Motor neuron (in vitro differentiated cells): ENCODE measurements around the gene KIAA1217. TPM values are rescaled to one million over a fixed set of nuclear protein-coding genes. Genes with fewer than 3 reads are reported as not detected.

ENCODE experiments used
- ATAC-seq, 8 experiments: fragments of 200-7000 bp; cut with Tn5 transposase; replicated peaks in 6 of 8; 2 replicates each; pipeline ENCODE4 v1.8.0; 2021; ENCODE audit warnings: mild to moderate bottlenecking in 8 of 8, moderate library complexity in 8 of 8
- H3K27ac ChIP-seq, 2 donors: fragments of 250-450 bp; sonication (Bioruptor Pico); 2 replicates each; pipeline ENCODE4 v1.9.0; 2021; ENCODE audit warnings: antibody characterized with exemption in 2 of 2, mild to moderate bottlenecking in 2 of 2, moderate library complexity in 1 of 2
- H3K4me1 ChIP-seq, 2 donors: fragments of 250-450 bp; sonication (Bioruptor Pico); replicated peaks in 1 of 2; 2 replicates each; pipeline ENCODE4 v1.6.1; 2021; ENCODE audit warnings: antibody characterized with exemption in 2 of 2, mild to moderate bottlenecking in 2 of 2, moderate library complexity in 1 of 2
- H3K4me3 ChIP-seq, 5 donors: fragments of 250-450 bp; sonication (Bioruptor Pico); 2 replicates each; pipeline ENCODE4 v1.9.0; 2021; ENCODE audit warnings: antibody characterized with exemption in 5 of 5, mild to moderate bottlenecking in 5 of 5, moderate library complexity in 4 of 5
- WGBS, 10 experiments: fragments of 450-650 bp; shearing (Covaris generic); methylation state at CpG; one replicate each; pipeline ENCODE4 v1.0.0; 2022; 5-methylcytosine and 5-hydroxymethylcytosine counted together
- in situ Hi-C, 9 experiments: fragments of 400-800 bp; cut with MboI; loops; one replicate each; pipeline ENCODE4 v1.15.0; 2021; ENCODE audit warnings: low sequenced_read_pairs in 9 of 9, low pct_unique_long_range_greater_than_20kb in 2 of 9; ENCODE audit not compliant: unreplicated experiment in 9 of 9
- total RNA-seq, 8 experiments: library from RNA; unstranded; fragments of 300-600 nt; gene quantifications; 2 replicates each; pipeline versions ENCODE4 v1.2.3 to v1.2.4, GENCODE V29; 2022

Gene KIAA1217
- total RNA-seq, 8 experiments from 2014 or later = 0.73 to 29.0 (median 3.1) TPM

DNA sequence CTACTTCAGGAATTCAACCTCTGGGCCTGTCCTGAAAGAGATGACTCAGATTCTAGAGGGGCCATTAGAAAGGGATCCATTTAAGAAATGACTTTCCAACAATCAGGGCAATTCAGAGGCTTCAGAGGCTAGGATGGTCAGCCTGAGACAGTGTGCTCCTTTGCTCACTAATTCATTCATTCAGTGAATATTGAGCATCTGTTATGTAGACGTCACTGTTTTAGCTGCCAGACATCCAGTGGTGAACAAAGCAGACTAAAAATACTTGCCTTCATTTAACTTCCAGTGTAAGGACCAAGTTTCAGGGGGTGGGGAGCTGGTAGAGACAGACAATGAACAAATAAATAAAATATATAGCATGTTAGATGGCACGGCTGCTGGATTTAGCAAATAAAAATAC, 1.6 kb downstream of the KIAA1217 start:
- in situ Hi-C loops = loop anchor here in 2 of 9 experiments (25.0 kb wide), 2 partner anchors 152 to 302 kb away; no protein-coding TSS in a partner anchor
- H3K4me1 ChIP-seq = peaks cover 17 to 21% of the 10 kb centered on the region in 2 donors
- WGBS, 10 experiments = 0 to 50% (median 33%) methylated on average over 1 to 2 of the region's 2 CpGs; no CpG with 5 or more reads in 2 of the 10 experiments
- H3K4me3 ChIP-seq = peak overlapping the region in 1 of 5 donors; percentile 39
- no peak overlapping the region for H3K27ac ChIP-seq
- peak in 7 of 8 experiments; percentile 1 to 38 (median 28) for ATAC-seq

DNA sequence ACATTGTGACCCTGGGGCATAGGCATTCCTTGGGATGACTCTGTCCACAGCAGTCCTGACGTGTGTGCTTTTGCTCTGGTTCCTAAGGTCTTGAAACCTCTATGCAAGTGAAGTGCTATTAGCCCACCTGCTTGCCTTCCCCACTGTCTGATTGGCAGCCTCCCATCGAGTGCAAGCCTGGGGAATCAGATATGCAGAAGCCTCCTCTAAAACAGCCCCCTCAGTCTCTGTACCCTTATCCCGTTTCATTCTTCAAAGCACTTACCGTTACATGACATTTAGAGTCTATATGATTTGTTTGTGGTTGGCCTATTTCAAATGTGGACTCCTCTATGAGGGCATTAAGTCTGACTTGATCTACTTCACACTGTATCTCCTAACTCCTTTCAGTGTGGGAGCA, 4.3 kb downstream of the KIAA1217 start:
- no peak overlapping the region for H3K27ac ChIP-seq
- in situ Hi-C loops = loop anchor here in 2 of 9 experiments (25.0 kb wide), 2 partner anchors 149 to 299 kb away; no protein-coding TSS in a partner anchor
- no peak overlapping the region for H3K4me3 ChIP-seq
- ATAC-seq = no peak
- H3K4me1 ChIP-seq = peaks cover 14 to 18% of the 10 kb centered on the region in 2 donors
- 60 to 94% (median 71%) methylated on average over 1 to 4 of the region's 4 CpGs; no CpG with 5 or more reads in 3 of the 10 experiments for WGBS, 10 experiments

DNA sequence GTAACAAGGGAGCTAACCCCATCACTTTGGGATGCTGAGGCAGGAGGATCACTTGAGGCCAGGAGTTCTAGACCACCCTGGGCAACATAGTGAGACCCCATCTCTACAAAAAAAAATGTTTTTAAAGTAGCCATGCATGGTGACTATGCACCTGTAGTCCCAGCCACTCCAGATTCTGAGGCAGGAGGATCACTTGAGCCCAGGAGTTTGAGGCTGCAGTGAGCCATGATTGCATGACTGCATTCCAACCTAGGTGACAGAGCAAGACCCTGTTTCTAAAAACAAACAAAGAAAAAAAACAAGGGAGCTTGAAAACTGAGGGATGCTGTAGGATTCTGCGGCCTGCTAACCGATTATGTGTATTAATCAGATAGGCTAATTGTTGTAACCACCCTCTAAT, 4.9 kb downstream of the KIAA1217 start:
- ATAC-seq = no peak
- in situ Hi-C loops = loop anchor here in 2 of 9 experiments (25.0 kb wide), 2 partner anchors 148 to 298 kb away; no protein-coding TSS in a partner anchor
- H3K4me1 ChIP-seq = peaks cover 10 to 13% of the 10 kb centered on the region in 2 donors
- H3K27ac ChIP-seq = no peak overlapping the region
- WGBS, 10 experiments = 67 to 100% (median 100%) methylated on average over 1 to 2 of the region's 2 CpGs; no CpG with 5 or more reads in 4 of the 10 experiments
- H3K4me3 ChIP-seq = no peak overlapping the region

DNA sequence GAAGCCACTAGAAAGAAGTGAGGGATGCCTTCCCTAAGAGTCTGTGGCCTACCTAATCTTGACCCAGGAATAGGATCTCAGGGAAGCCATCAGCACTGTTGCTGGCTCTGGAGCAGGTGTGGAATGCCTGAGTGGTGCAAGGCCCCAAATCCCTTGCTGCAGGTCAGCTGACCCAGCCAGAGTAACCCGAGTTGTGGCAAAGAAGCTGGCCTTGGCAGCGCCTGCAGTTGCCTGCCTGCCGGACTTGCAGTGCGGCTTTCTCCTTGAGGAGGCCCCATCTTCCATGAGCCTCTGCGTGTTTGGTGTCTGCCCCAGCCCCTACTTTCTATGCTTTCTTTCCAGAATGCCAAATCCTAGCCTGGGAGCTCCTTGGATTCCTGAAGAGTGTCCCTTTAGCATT, 5.8 kb downstream of the KIAA1217 start:
- peak in 1 of 8 experiments; percentile 6 for ATAC-seq
- Histone ChIP-seq H3K4me3 (no peak overlapping the region), H3K27ac (no peak overlapping the region), H3K4me1 (peaks cover 8 to 10% of the 10 kb centered on the region in 2 donors)
- WGBS, 10 experiments = 50 to 100% (median 84%) methylated on average over 1 to 3 of the region's 5 CpGs; no CpG with 5 or more reads in 5 of the 10 experiments
- in situ Hi-C loops = loop anchor here in 2 of 9 experiments (25.0 kb wide), 2 partner anchors 148 to 298 kb away; no protein-coding TSS in a partner anchor

DNA sequence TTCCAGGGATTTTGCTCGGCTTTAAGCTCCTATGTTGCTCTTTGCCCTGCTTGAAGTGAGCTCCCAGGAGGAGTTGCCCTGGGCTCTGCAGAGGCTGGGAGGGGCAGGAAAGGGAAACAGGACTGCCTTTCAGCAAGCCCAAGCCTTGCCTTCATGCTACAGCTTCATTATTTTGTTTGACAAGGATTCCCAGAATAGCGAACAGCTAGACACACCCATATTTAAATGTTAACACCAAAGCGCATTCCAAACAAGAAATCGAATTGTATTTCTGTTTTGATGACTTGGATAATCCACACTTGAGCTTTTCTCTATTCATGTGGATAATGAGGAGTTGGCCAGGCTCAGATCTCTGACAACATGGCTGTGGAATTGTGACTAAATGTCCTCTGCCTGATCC, 6.3 kb downstream of the KIAA1217 start:
- WGBS, 10 experiments = 0 to 92% (median 29%) methylated on average over 1 to 3 of the region's 4 CpGs; no CpG with 5 or more reads in 2 of the 10 experiments
- Histone ChIP-seq H3K4me1 (peaks cover 4 to 10% of the 10 kb centered on the region in 2 donors), H3K4me3 (no peak overlapping the region), H3K27ac (no peak overlapping the region)
- peak; percentile 41 to 96 (median 65) for ATAC-seq
- in situ Hi-C loops = loop anchor here in 2 of 9 experiments (25.0 kb wide), 2 partner anchors 147 to 297 kb away; no protein-coding TSS in a partner anchor

DNA sequence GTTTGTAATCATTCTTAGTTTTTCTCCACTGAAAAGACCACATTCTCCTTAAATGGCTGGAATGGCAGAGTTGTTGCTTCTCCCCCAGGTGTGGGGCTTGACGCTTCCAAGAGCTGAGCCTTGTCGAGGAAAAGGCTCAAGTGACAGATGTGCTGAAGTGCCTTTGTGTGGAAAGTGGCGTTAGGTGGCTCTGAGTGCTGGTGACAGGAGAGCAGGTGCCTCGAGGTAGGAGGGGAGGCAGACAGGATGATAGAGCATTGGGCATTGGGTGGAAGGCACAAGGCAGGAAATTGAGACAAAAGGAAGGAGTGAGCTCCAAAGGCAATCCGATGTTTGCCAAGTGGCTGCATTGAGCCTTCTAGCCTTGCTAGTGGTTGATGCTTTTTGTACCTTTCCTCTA, 6.7 kb downstream of the KIAA1217 start:
- ATAC-seq = peak in 2 of 8 experiments; percentile 12 to 14
- Histone ChIP-seq H3K4me3 (no peak overlapping the region), H3K27ac (no peak overlapping the region), H3K4me1 (peaks cover 3 to 10% of the 10 kb centered on the region in 2 donors)
- in situ Hi-C loops = loop anchor here in 2 of 9 experiments (25.0 kb wide), 2 partner anchors 147 to 297 kb away; no protein-coding TSS in a partner anchor
- 60 to 100% (median 80%) methylated on average over 1 to 5 of the region's 5 CpGs; no CpG with 5 or more reads in 3 of the 10 experiments for WGBS, 10 experiments

DNA sequence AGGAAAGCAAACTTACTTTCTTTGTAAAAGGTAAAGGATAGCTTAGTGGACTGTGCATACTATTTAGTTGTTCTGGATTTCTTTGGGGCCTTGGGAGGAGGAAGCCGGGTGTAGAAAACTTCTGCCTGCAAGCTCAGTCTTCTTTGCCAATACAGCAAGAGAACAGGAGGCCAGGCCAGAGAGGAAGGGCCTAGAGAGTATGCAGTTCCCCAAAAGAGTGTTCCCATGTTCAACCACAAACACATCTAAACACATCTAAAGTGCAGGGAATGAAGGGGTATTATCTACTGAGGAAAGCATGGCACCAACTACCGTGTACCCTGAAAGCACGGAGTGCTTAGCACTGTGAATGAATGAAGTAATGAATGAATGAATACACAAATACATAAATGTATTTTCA, 11.0 kb downstream of the KIAA1217 start:
- 58 to 100% (median 86%) methylated on average over 1 to 3 of the region's 3 CpGs; no CpG with 5 or more reads in 3 of the 10 experiments for WGBS, 10 experiments
- no peak overlapping the region for H3K4me3 ChIP-seq
- in situ Hi-C loops = loop anchor here in 2 of 9 experiments (25.0 kb wide), 2 partner anchors 142 to 292 kb away; no protein-coding TSS in a partner anchor

DNA sequence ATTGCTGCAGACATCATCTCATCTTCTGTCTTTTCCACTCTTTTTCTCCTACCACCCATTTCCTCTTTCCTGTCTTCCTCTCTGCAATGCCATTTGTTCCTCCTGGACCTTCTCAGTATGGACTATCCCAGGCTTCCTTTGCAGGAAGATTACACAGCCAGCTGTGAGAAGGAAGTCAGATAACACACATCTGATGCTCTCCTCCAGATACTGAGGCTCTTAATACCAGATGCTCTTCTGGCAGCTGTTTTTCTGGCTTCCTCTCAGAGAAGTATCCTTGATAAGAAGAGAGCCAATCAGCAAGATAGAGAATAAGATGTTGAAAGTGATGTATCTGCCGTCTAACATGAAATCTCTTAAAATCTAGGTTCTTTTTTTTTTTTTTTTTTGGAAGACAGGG, 14.4 kb downstream of the KIAA1217 start:
- 100% methylated on average over 1 of the region's 1 CpG; no CpG with 5 or more reads in 9 of the 10 experiments for WGBS, 10 experiments
- ATAC-seq = no peak
- no peaks in the 10 kb centered on the region for H3K4me1 ChIP-seq
- H3K4me3 ChIP-seq = no peak overlapping the region
- in situ Hi-C loops = loop anchor here in 2 of 9 experiments (25.0 kb wide), 2 partner anchors 139 to 289 kb away; no protein-coding TSS in a partner anchor
- H3K27ac ChIP-seq = no peak overlapping the region

More for the DNA sequence above, 11.0 kb downstream of the KIAA1217 start:
- no peak for ATAC-seq
- Histone ChIP-seq H3K27ac (no peak overlapping the region), H3K4me1 (peaks cover under 1 to 8% of the 10 kb centered on the region in 2 donors)

DNA sequence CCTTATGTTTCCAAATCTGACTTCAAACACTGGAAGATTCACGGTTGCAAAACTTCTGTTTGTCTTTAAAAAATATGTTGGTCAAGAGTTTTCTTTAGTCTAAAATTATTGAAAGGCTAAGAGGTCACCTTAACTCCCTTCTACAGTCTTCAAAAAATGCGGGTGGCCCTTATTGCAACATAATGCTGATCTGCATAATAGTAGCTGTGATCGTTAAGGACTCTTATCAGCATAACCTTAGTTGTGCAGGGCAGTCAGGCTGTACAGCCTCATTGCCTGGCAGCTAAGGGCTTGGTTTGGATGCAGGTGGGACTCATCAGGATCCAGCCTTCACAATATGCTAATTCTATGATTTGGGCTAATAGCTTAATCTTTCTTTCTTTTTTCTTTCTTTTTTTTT, 15.0 kb downstream of the KIAA1217 start:
- in situ Hi-C loops = loop anchor here in 2 of 9 experiments (25.0 kb wide), 2 partner anchors 138 to 288 kb away; no protein-coding TSS in a partner anchor
- no peak overlapping the region for H3K4me3 ChIP-seq
- ATAC-seq = peak in 3 of 8 experiments; percentile 39 to 95 (median 88)
- H3K27ac ChIP-seq = no peak overlapping the region
- no peaks in the 10 kb centered on the region for H3K4me1 ChIP-seq
- 10 to 68% (median 37%) methylated on average over 1 to 3 of the region's 3 CpGs; no CpG with 5 or more reads in 4 of the 10 experiments for WGBS, 10 experiments

DNA sequence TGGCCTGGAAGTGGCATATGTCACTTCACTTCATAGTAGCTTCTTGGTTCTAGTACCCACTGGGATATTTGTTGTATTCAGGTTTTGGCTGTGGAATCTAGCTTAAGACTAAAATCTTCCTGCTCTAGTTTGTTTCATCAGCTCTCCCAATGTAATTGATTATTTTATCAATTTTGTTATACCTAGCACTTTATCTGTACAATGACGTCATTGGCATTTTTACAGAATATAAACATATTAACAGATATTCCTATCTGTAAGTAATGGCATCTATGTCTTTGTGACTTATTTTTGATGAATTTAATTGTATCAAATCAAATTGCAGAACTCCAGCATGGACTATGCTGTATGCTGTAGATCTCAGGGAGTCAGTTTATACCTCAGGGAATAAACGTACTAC, 19.7 kb downstream of the KIAA1217 start:
- H3K4me1 ChIP-seq = no peaks in the 10 kb centered on the region
- H3K4me3 ChIP-seq = no peak overlapping the region
- 60 to 100% (median 87%) methylated on average over 1 to 2 of the region's 2 CpGs; no CpG with 5 or more reads in 2 of the 10 experiments for WGBS, 10 experiments
- in situ Hi-C loops = no loop called here
- H3K27ac ChIP-seq = no peak overlapping the region
- ATAC-seq = no peak

DNA sequence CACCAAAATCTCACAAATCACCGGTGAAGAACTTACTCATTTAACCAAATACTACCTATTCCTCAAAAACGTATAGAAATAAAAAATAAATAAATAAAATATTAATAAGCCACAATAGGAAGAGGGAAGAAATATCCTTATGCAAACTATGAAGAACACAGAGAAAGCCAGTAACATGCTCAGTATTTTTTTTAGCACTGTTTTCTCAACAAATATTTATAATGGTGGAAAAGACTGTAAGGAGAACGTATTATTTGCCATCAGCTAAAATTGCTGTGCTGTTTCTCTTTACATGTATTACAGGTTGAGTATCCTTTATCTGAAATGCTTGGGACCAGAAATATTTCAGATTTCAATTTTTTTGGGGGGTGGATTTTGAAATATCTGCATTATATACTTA, 21.0 kb downstream of the KIAA1217 start:
- Histone ChIP-seq H3K4me3 (no peak overlapping the region), H3K4me1 (no peaks in the 10 kb centered on the region), H3K27ac (no peak overlapping the region)
- in situ Hi-C loops = no loop called here
- WGBS, 10 experiments = 75 to 100% (median 92%) methylated on average over 1 to 3 of the region's 3 CpGs
- ATAC-seq = no peak

DNA sequence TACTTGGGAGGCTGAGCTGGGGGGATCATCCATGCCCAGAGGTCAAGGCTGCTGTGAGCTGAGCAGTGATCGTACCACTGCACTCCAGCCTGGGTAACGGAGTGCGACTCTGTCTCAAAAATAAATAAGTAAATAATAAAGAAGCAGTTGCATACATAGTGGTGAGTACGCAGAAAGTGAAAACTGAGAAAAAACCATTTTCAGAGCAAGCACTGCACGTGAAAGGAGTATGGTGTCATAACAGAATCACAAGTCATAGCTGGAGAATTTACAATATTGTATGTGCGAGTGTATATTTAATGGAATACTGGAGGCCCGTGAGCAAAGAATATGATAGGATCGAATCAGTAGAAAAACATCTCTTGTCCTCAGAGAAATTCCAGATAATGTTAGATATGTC, 22.3 kb downstream of the KIAA1217 start:
- H3K4me3 ChIP-seq = no peak overlapping the region
- 83 to 100% (median 94%) methylated on average over 1 to 8 of the region's 8 CpGs for WGBS, 10 experiments
- in situ Hi-C loops = no loop called here
- H3K4me1 ChIP-seq = no peaks in the 10 kb centered on the region
- H3K27ac ChIP-seq = no peak overlapping the region
- no peak for ATAC-seq

DNA sequence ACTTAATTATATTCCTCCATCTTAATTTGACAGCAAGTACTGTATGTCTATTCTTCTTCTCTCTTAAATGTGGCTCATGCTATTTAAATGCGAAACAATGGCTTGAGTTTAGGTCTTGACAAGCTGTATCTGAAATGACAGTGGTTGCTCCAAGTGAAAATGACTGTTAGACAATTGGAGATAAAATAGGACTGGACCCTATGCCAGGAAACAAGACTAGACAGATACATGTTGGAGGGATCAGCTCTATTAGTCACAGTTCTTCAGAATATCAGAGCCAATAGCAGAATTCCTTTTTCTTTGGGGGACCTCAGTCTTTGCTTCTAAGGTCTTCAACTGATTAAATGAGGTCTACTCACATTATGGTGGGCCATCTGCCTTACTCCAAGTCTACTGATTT, 25.8 kb downstream of the KIAA1217 start:
- Histone ChIP-seq H3K27ac (no peak overlapping the region), H3K4me1 (peaks cover 0 to 10% of the 10 kb centered on the region in 2 donors), H3K4me3 (no peak overlapping the region)
- ATAC-seq = no peak
- in situ Hi-C loops = no loop called here
- 0 to 100% (median 81%) methylated on average over 1 of the region's 1 CpG; no CpG with 5 or more reads in 2 of the 10 experiments for WGBS, 10 experiments
